SK-N-SH (cell line): Measurements from ENCODE around the gene MED26. TPM values are rescaled to one million over a fixed set of nuclear protein-coding genes. Genes with fewer than 3 reads are reported as not detected.

ENCODE experiments used
- CTCF ChIA-PET: fragments of 300-600, 350-600 bp; formaldehyde crosslinking; extraction: SDS; loops from one replicate; lab custom pipeline; 2021; lab: Yijun Ruan, JAX
- POLR2A ChIA-PET: fragments of 350-600 bp; sonication (Branson Sonifier 250); formaldehyde crosslinking; extraction: SDS; loops from one replicate; lab custom pipeline; 2020; ENCODE audit warnings: antibody characterized with exemption, inconsistent platforms; lab: Yijun Ruan, JAX
- DNase-seq: peaks from one replicate; pipeline ENCODE4 v3.0.0; 2012
- H2AFZ ChIP-seq: fragments of 200-600 bp; sonication (generic); 2 replicates; pipeline ENCODE4 v1.8.1; 2016; ENCODE audit warnings: antibody characterized with exemption, mild to moderate bottlenecking, low read depth
- H3F3A ChIP-seq: fragments of 200-600 bp; sonication (generic); replicated peaks from 2 replicates; pipeline ENCODE3; 2016; ENCODE audit warnings: antibody characterized with exemption, mild to moderate bottlenecking; ENCODE audit not compliant: insufficient read depth
- H3K27ac ChIP-seq, 2 experiments: fragments of 200-500 bp in 1 of 2; fragments of 200-600 bp in 1 of 2; sonication (Bioruptor generic) in 1 of 2; sonication (generic), shearing (Covaris generic) in 1 of 2; 2 replicates each; pipeline versions ENCODE4 v1.5.1 to v1.6.1; 2014 to 2016; ENCODE audit warnings: low read depth in 2 of 2, inconsistent platforms in 1 of 2, low read length in 1 of 2, mild to moderate bottlenecking in 1 of 2, mixed read lengths in 1 of 2
- H3K27me3 ChIP-seq: fragments of 200-600 bp; sonication (generic), shearing (Covaris generic); 2 replicates; pipeline ENCODE4 v1.6.1; 2016; ENCODE audit warnings: mixed run types; ENCODE audit not compliant: insufficient read depth
- H3K36me3 ChIP-seq, 2 experiments: fragments of 200-500 bp in 1 of 2; fragments of 200-600 bp in 1 of 2; sonication (Bioruptor generic) in 1 of 2; sonication (generic) in 1 of 2; replicated peaks in 1 of 2; 2 replicates each; pipeline versions ENCODE3 to v1.5.1; 2014 to 2016; ENCODE audit warnings: low read length in 1 of 2, mild to moderate bottlenecking in 1 of 2; ENCODE audit not compliant: insufficient read depth in 2 of 2, control insufficient read depth in 1 of 2
- H3K4me1 ChIP-seq, 2 experiments: fragments of 200-500 bp in 1 of 2; fragments of 200-600 bp in 1 of 2; sonication (Bioruptor generic) in 1 of 2; sonication (generic), shearing (Covaris generic) in 1 of 2; 2 replicates each; pipeline versions ENCODE4 v1.5.1 to v1.6.1; 2014 to 2016; ENCODE audit warnings: low read depth in 1 of 2, low read length in 1 of 2, mixed run types in 1 of 2; ENCODE audit not compliant: insufficient read depth in 2 of 2, control insufficient read depth in 1 of 2
- H3K4me2 ChIP-seq: fragments of 200-600 bp; sonication (generic), shearing (Covaris generic); 2 replicates; pipeline ENCODE4 v1.6.1; 2017; ENCODE audit warnings: mixed run types
- H3K4me3 ChIP-seq, 2 experiments: fragments of 200-500 bp in 1 of 2; fragments of 200-600 bp in 1 of 2; sonication (Bioruptor generic) in 1 of 2; sonication (generic), shearing (Covaris generic) in 1 of 2; 2 replicates each; pipeline versions ENCODE4 v1.5.1 to v1.8.1; 2014 to 2016; ENCODE audit warnings: low read depth in 2 of 2, inconsistent platforms in 1 of 2, low read length in 1 of 2, mild to moderate bottlenecking in 1 of 2, mixed read lengths in 1 of 2, moderate library complexity in 1 of 2
- H3K79me2 ChIP-seq: fragments of 200-600 bp; sonication (generic); 2 replicates; pipeline ENCODE4 v1.8.1; 2017; ENCODE audit warnings: mild to moderate bottlenecking; ENCODE audit not compliant: insufficient read depth
- H3K9ac ChIP-seq: fragments of 200-600 bp; sonication (generic); 2 replicates; pipeline ENCODE4 v1.6.1; 2017; ENCODE audit warnings: mixed run types
- H3K9me2 ChIP-seq: fragments of 200-600 bp; sonication (generic); 2 replicates; pipeline ENCODE4 v1.6.1; 2017; ENCODE audit warnings: mixed run types
- H3K9me3 ChIP-seq: fragments of 200-600 bp; sonication (generic); 2 replicates; pipeline ENCODE4 v1.6.1; 2017; ENCODE audit warnings: mixed run types, mild to moderate bottlenecking, moderate library complexity
- H4K20me1 ChIP-seq: fragments of 200-600 bp; sonication (generic); 2 replicates; pipeline ENCODE4 v1.6.1; 2017; ENCODE audit warnings: mild to moderate bottlenecking, mixed run types; ENCODE audit not compliant: insufficient read depth
- CHD2 ChIP-seq: fragments of 150-350 bp; IDR thresholded peaks from 2 replicates; pipeline ENCODE4 v1.6.1; 2018; ENCODE audit warnings: low read length; ENCODE audit not compliant: partially characterized antibody
- CTCF ChIP-seq: fragments of 200-600 bp; sonication (generic); IDR thresholded peaks from 2 replicates; pipeline ENCODE4 v1.6.1; 2017; ENCODE audit warnings: antibody characterized with exemption, mild to moderate bottlenecking, moderate library complexity
- EP300 ChIP-seq, 2 experiments: IDR thresholded peaks; 2 replicates each; pipeline versions ENCODE4 v1.4.0 to v1.6.1; 2012; ENCODE audit warnings: borderline replicate concordance in 1 of 2, low read depth in 1 of 2, low read length in 1 of 2
- EZH2phosphoT487 ChIP-seq: fragments of 200-600 bp; sonication (generic); IDR thresholded peaks from 2 replicates; pipeline ENCODE4 v1.6.1; 2017; ENCODE audit warnings: low read depth, mixed run types, mild to moderate bottlenecking, antibody characterized with exemption, moderate library complexity, borderline replicate concordance
- GABPA ChIP-seq: IDR thresholded peaks from 2 replicates; pipeline ENCODE4 v1.4.0; 2012; ENCODE audit warnings: low read depth, mild to moderate bottlenecking
- GATA2 ChIP-seq: sonication (generic); formaldehyde crosslinking; IDR thresholded peaks from 2 replicates; pipeline ENCODE4 v1.5.0; 2020; ENCODE audit warnings: mild to moderate bottlenecking, missing genetic modification reagents
- JUND ChIP-seq: IDR thresholded peaks from 2 replicates; pipeline ENCODE4 v1.4.0; 2012
- MAX ChIP-seq: IDR thresholded peaks from 2 replicates; pipeline ENCODE4 v1.4.0; 2012; ENCODE audit warnings: low read depth
- MXI1 ChIP-seq: IDR thresholded peaks from 2 replicates; pipeline ENCODE4 v1.6.1; 2012; ENCODE audit warnings: mild to moderate bottlenecking, low read depth, low read length, improper control_type of control experiment
- POLR2AphosphoS5 ChIP-seq: IDR thresholded peaks from 2 replicates; pipeline ENCODE4 v1.6.1; 2012; ENCODE audit warnings: low read depth, low read length
- RFX5 ChIP-seq: IDR thresholded peaks from 2 replicates; pipeline ENCODE4 v1.6.1; 2012; ENCODE audit warnings: mild to moderate bottlenecking, improper control_type of control experiment, low read length
- SIN3A ChIP-seq: IDR thresholded peaks from 2 replicates; pipeline ENCODE4 v1.6.1; 2012; ENCODE audit warnings: low read depth, mild to moderate bottlenecking, low read length, moderate library complexity, borderline replicate concordance
- TAF1 ChIP-seq: IDR thresholded peaks from 2 replicates; pipeline ENCODE4 v1.6.1; 2012; ENCODE audit warnings: low read depth, mild to moderate bottlenecking, low read length, moderate library complexity, borderline replicate concordance
- USF1 ChIP-seq: IDR thresholded peaks from 2 replicates; pipeline ENCODE4 v1.4.0; 2012; ENCODE audit warnings: low read depth, borderline replicate concordance
- WGBS: methylation state at CpG from one replicate; pipeline ENCODE4 v1.1.6; 2017; ENCODE audit warnings: low lambda C conversion rate; 5-methylcytosine and 5-hydroxymethylcytosine counted together
- polyA plus RNA-seq, 3 experiments: library from polyadenylated mRNA; depleted of rRNA; stranded (reverse); fragments of >200 nt; gene quantifications; 2 replicates each; pipeline ENCODE4 v1.2.3, GENCODE V29; 2012

Gene MED26
- polyA plus RNA-seq, 1 of the 3 experiments (the other 2 are of a cell fraction): 3.5 TPM

- peak overlapping the region; percentile 92 for H3K4me2 ChIP-seq
- peak overlapping the region; percentile 83 for H3K9ac ChIP-seq
- H3K36me3 ChIP-seq: peaks cover 26 to 38% of the 10 kb centered on the region in 2 experiments
- peaks cover 33% of the 10 kb centered on the region for H4K20me1 ChIP-seq
- WGBS: under 1% methylated on average over 34 of the region's 75 CpGs
- H3K4me1 ChIP-seq: peaks cover 10 to 30% of the 10 kb centered on the region in 2 experiments; a peak in 3 of 4 replicates
- ChIA-PET POLR2A (interaction anchor here (0.7 to 1.6 kb wide), 5 partner anchors 13 to 387 kb away, joined by 3 to 10 read pairs (median 4); partner anchors contain the start of genes FAM32A and MED26), CTCF (no interaction called here)
- no peaks in the 10 kb centered on the region for H3F3A ChIP-seq
- no peaks in the 10 kb centered on the region for H3K9me3 ChIP-seq
- peak overlapping the region; percentile 85 to 96 for H3K4me3 ChIP-seq
- DNase-seq: no peak
- H3K27me3 ChIP-seq: no peaks in the 10 kb centered on the region
- H2AFZ ChIP-seq: peak overlapping the region; percentile 76; the same call in 1 of the 2 replicates
- H3K9me2 ChIP-seq: no peaks in the 10 kb centered on the region
- TF ChIP-seq JUND: no peak
- no peak for TF ChIP-seq GABPA
- TF ChIP-seq USF1: no peak
- TF ChIP-seq RFX5: no peak
- peak; percentile 5; the same call in 1 of the 2 replicates for TF ChIP-seq MXI1
- peaks cover 97% of the 10 kb centered on the region for H3K79me2 ChIP-seq
- H3K27ac ChIP-seq: peak overlapping the region; percentile 56 to 70; a peak in 3 of 4 replicates
These were observed 56.1 kb downstream of the MED26 start for GRCh38 chr19:16571822-16572331.

GRCh38 chr19:16571283-16571682, 56.7 kb downstream of the MED26 start:
- H2AFZ ChIP-seq: peak overlapping the region; percentile 76; the same call in 1 of the 2 replicates
- peaks cover 27% of the 10 kb centered on the region for H4K20me1 ChIP-seq
- peak overlapping the region; percentile 83 for H3K9ac ChIP-seq
- H3K4me3 ChIP-seq: peak overlapping the region; percentile 85 to 96
- H3K9me3 ChIP-seq: no peaks in the 10 kb centered on the region
- ChIA-PET POLR2A (interaction anchor here (0.8 kb wide), 1 partner anchor 9 kb away, joined by 3 read pairs; no protein-coding TSS in a partner anchor), CTCF (no interaction called here)
- whole genome bisulfite sequencing: 8% methylated on average over 4 of the region's 6 CpGs
- no peaks in the 10 kb centered on the region for H3K27me3 ChIP-seq
- peaks cover 32 to 38% of the 10 kb centered on the region in 2 experiments for H3K36me3 ChIP-seq
- TF ChIP-seq GATA2 (CRISPR knock-in tag): no peak
- TF ChIP-seq JUND: no peak
- no peak for TF ChIP-seq POLR2AphosphoS5
- TF ChIP-seq RFX5: no peak
- TF ChIP-seq MAX: no peak
- TF ChIP-seq EP300 (IDR thresholded peaks at IDR 0.05; ENCODE audit: borderline replicate concordance in 1 of 2, low read depth in 1 of 2, low read length in 1 of 2): no peak
- TF ChIP-seq CTCF: no peak
- no peak for TF ChIP-seq CHD2
- no peak for TF ChIP-seq EZH2phosphoT487
- no peak for TF ChIP-seq MXI1
- TF ChIP-seq TAF1: no peak
- TF ChIP-seq SIN3A: no peak
- H3K79me2 ChIP-seq: peaks cover 92% of the 10 kb centered on the region
- peak overlapping the region; percentile 92 for H3K4me2 ChIP-seq
- H3K27ac ChIP-seq: peak overlapping the region in 1 of 2 experiments; percentile 56; a peak in 1 of 4 replicates
- H3K4me1 ChIP-seq: peaks cover 10 to 30% of the 10 kb centered on the region in 2 experiments; a peak in 3 of 4 replicates
- no peaks in the 10 kb centered on the region for H3F3A ChIP-seq
- no peak for DNase-seq
- H3K9me2 ChIP-seq: no peaks in the 10 kb centered on the region
